ENCODE data around the gene IFNA21. TPM values are rescaled to one million over a fixed set of nuclear protein-coding genes. Genes with fewer than 3 reads are reported as not detected.
"Not testable (repeated sequence)": the region's sequence is repeated elsewhere in the genome, so short reads cannot be mapped to it uniquely, and the experiment has no call there.

The IFNA21 gene
- polyA plus RNA-seq (2011; rRNA removed) (not detected in 2 replicates), polyA minus RNA-seq (2011; rRNA and poly(A)+ RNA removed) (not detected in 2 replicates)

GRCh38 chr9:21166560-21166959 lies at the start of gene IFNA21:
IFNA21 (minus strand) TSS chr9:21166660; CDS start chr9:21166612, 48 bp downstream.
- H3K4me3 ChIP-seq (ENCODE audit: low read depth, low read length); H3K36me3 ChIP-seq (ENCODE audit: control insufficient read depth, insufficient read depth, low read length); DNase-seq (ENCODE audit: low read depth); CTCF ChIA-PET; POLR2A ChIA-PET; H3K27me3 ChIP-seq (ENCODE audit: control insufficient read depth, insufficient read depth, low read length): not testable (repeated sequence)

GRCh38 chr9:21213411-21214326 lies 47.2 kb upstream of the IFNA21 start:
- H3K4me3 ChIP-seq (ENCODE audit: low read depth, low read length); H3K36me3 ChIP-seq (ENCODE audit: control insufficient read depth, insufficient read depth, low read length); POLR2A ChIA-PET; DNase-seq (ENCODE audit: low read depth); H3K27me3 ChIP-seq (ENCODE audit: control insufficient read depth, insufficient read depth, low read length): not testable (repeated sequence)
- TF ChIP-seq CTCF (IDR thresholded peaks at IDR 0.05; ENCODE audit: insufficient read depth, low read depth, low read length) = peak; percentile 49
- CTCF ChIA-PET = interaction anchor here (1.3 kb wide), 1 partner anchor 11 kb away, joined by 4 read pairs; no protein-coding TSS in a partner anchor

GRCh38 chr9:21212160-21212559 lies 45.7 kb upstream of the IFNA21 start:
- H3K27me3 ChIP-seq (ENCODE audit: control insufficient read depth, insufficient read depth, low read length); POLR2A ChIA-PET; DNase-seq (ENCODE audit: low read depth); H3K36me3 ChIP-seq (ENCODE audit: control insufficient read depth, insufficient read depth, low read length); H3K4me3 ChIP-seq (ENCODE audit: low read depth, low read length): not testable (repeated sequence)
- CTCF ChIA-PET = interaction anchor here (1.3 kb wide), 1 partner anchor 9 kb away, joined by 4 read pairs; no protein-coding TSS in a partner anchor

GRCh38 chr9:21210782-21211181 lies 44.3 kb upstream of the IFNA21 start:
- H3K4me3 ChIP-seq (ENCODE audit: low read depth, low read length); H3K27me3 ChIP-seq (ENCODE audit: control insufficient read depth, insufficient read depth, low read length); CTCF ChIA-PET; POLR2A ChIA-PET; H3K36me3 ChIP-seq (ENCODE audit: control insufficient read depth, insufficient read depth, low read length); DNase-seq (ENCODE audit: low read depth): not testable (repeated sequence)

- Histone ChIP-seq H3K36me3 (ENCODE audit: control insufficient read depth, insufficient read depth, low read length) (no peaks in the 10 kb centered on the region), H3K4me3 (ENCODE audit: low read depth, low read length) (no peak overlapping the region), H3K27me3 (ENCODE audit: control insufficient read depth, insufficient read depth, low read length) (no peaks in the 10 kb centered on the region)
- ChIA-PET POLR2A (no interaction called here), CTCF (no interaction called here)
- no peak for DNase-seq (ENCODE audit: low read depth)
- TF ChIP-seq CTCF (IDR thresholded peaks at IDR 0.05; ENCODE audit: insufficient read depth, low read depth, low read length) = no peak
These were observed 43.9 kb upstream of the IFNA21 start for GRCh38 chr9:21210311-21210710.

GRCh38 chr9:21207043-21207442 lies 40.6 kb upstream of the IFNA21 start, which contains the start of gene IFNA10:
IFNA10 (minus strand) TSS chr9:21207143; CDS start chr9:21207097, 46 bp downstream.
- CTCF ChIA-PET = interaction anchor here (1.3 kb wide), 1 partner anchor 12 kb away, joined by 5 read pairs; no protein-coding TSS in a partner anchor
- DNase-seq (ENCODE audit: low read depth); H3K27me3 ChIP-seq (ENCODE audit: control insufficient read depth, insufficient read depth, low read length); H3K4me3 ChIP-seq (ENCODE audit: low read depth, low read length); POLR2A ChIA-PET; H3K36me3 ChIP-seq (ENCODE audit: control insufficient read depth, insufficient read depth, low read length): not testable (repeated sequence)

- Histone ChIP-seq H3K4me3 (ENCODE audit: low read depth, low read length) (no peak overlapping the region), H3K36me3 (ENCODE audit: control insufficient read depth, insufficient read depth, low read length) (no peaks in the 10 kb centered on the region), H3K27me3 (ENCODE audit: control insufficient read depth, insufficient read depth, low read length) (peaks cover 2% of the 10 kb centered on the region; the same call in 1 of the 2 replicates)
- TF ChIP-seq CTCF (IDR thresholded peaks at IDR 0.05; ENCODE audit: insufficient read depth, low read depth, low read length) = no peak
- CTCF ChIA-PET = no interaction called here
- POLR2A ChIA-PET = no interaction called here
- no peak for DNase-seq (ENCODE audit: low read depth)
These were observed 38.7 kb upstream of the IFNA21 start for GRCh38 chr9:21205204-21205603.

GRCh38 chr9:21202105-21202504 lies 35.6 kb upstream of the IFNA21 start, which contains the start of gene IFNA7:
IFNA7 (minus strand) TSS chr9:21202205; CDS start chr9:21202165, 40 bp downstream.
- H3K27me3 ChIP-seq (ENCODE audit: control insufficient read depth, insufficient read depth, low read length); POLR2A ChIA-PET; H3K36me3 ChIP-seq (ENCODE audit: control insufficient read depth, insufficient read depth, low read length); H3K4me3 ChIP-seq (ENCODE audit: low read depth, low read length); DNase-seq (ENCODE audit: low read depth): not testable (repeated sequence)
- CTCF ChIA-PET = interaction anchor here (1.4 kb wide), 1 partner anchor 11 kb away, joined by 4 read pairs; no protein-coding TSS in a partner anchor

Data from BJ (cell line).